Lower lobe of right lung (tissue), 2 donors: ENCODE results near the gene WDR27. TPM values are rescaled to one million over a fixed set of nuclear protein-coding genes. Genes with fewer than 3 reads are reported as not detected.

Experiments
- ATAC-seq, 2 donors: fragments of 200-7000 bp; cut with Tn5 transposase; one replicate each; pipeline ENCODE4 v1.9.1; 2020 to 2022; ENCODE audit warnings: mild to moderate bottlenecking in 2 of 2, moderate library complexity in 2 of 2
- DNase-seq: peaks from one replicate; pipeline ENCODE4 v3.0.0-alpha.2; 2020
- H3K27ac ChIP-seq: fragments of 200-600 bp; one replicate; pipeline ENCODE4 v1.8.0; 2022
- H3K27me3 ChIP-seq: fragments of 200-600 bp; one replicate; pipeline ENCODE4 v1.8.0; 2022; ENCODE audit warnings: low read depth
- H3K36me3 ChIP-seq: fragments of 200-600 bp; one replicate; pipeline ENCODE4 v1.8.0; 2022; ENCODE audit warnings: mild to moderate bottlenecking
- H3K4me1 ChIP-seq: fragments of 200-600 bp; one replicate; pipeline ENCODE4 v1.8.0; 2022
- H3K4me3 ChIP-seq: fragments of 200-600 bp; one replicate; pipeline ENCODE4 v1.8.0; 2022; ENCODE audit warnings: mild to moderate bottlenecking
- H3K9me3 ChIP-seq: fragments of 200-600 bp; one replicate; pipeline ENCODE4 v1.8.0; 2022
- CTCF ChIP-seq: fragments of 200-600 bp; IDR thresholded peaks from one replicate; pipeline ENCODE4 v1.8.0; 2022; ENCODE audit warnings: antibody characterized with exemption, mild to moderate bottlenecking
- intact Hi-C: fragments of 100-400 bp; cut with DNase I; formaldehyde crosslinking; loops from one replicate; pipeline ENCODE4 v1.11.0; 2022
- total RNA-seq: library from RNA; stranded (reverse); fragmentation: NEBNext Ultra II Directional; extraction: Animal tissue kit (Norgen Biotek cat#: 25700); gene quantifications from one replicate; pipeline ENCODE4 v1.2.1, GENCODE V29; 2021
- donor health status: DM: no; HTN: yes; CAD: no; lungs with severe emphysema.

Gene WDR27
- total RNA-seq, 1 donor from 2014 or later: 38.0 TPM

GRCh38 chr6:169457762-169458161 lies 244.1 kb downstream of the WDR27 start:
- no peak for TF ChIP-seq CTCF

GRCh38 chr6:169456840-169457239 lies 245.0 kb downstream of the WDR27 start:
- H3K27me3 ChIP-seq: no peaks in the 10 kb centered on the region
- H3K4me1 ChIP-seq: no peaks in the 10 kb centered on the region
- no peak overlapping the region for H3K4me3 ChIP-seq
- peaks cover 12% of the 10 kb centered on the region for H3K9me3 ChIP-seq
- ATAC-seq: no peak
- H3K27ac ChIP-seq: no peak overlapping the region
- intact Hi-C loops: no loop called here
- no peak for DNase-seq
- no peaks in the 10 kb centered on the region for H3K36me3 ChIP-seq
- no peak for TF ChIP-seq CTCF

More at GRCh38 chr6:169457762-169458161, 244.1 kb downstream of the WDR27 start:
- no peaks in the 10 kb centered on the region for H3K36me3 ChIP-seq
- peaks cover 19% of the 10 kb centered on the region for H3K9me3 ChIP-seq
- no peaks in the 10 kb centered on the region for H3K27me3 ChIP-seq
- H3K4me1 ChIP-seq: no peaks in the 10 kb centered on the region
- no peak overlapping the region for H3K27ac ChIP-seq
- ATAC-seq: no peak
- H3K4me3 ChIP-seq: no peak overlapping the region
- no peak for DNase-seq
- intact Hi-C loops: no loop called here

GRCh38 chr6:169455470-169455869 lies 246.4 kb downstream of the WDR27 start:
- Histone ChIP-seq H3K4me3 (no peak overlapping the region), H3K27ac (no peak overlapping the region), H3K27me3 (no peaks in the 10 kb centered on the region), H3K4me1 (no peaks in the 10 kb centered on the region), H3K9me3 (peaks cover 12% of the 10 kb centered on the region), H3K36me3 (no peaks in the 10 kb centered on the region)
- no peak for TF ChIP-seq CTCF
- DNase-seq (no peak), ATAC-seq (no peak)
- intact Hi-C loops: no loop called here

GRCh38 chr6:169454872-169455204 lies 247.0 kb downstream of the WDR27 start:
- no peak for TF ChIP-seq CTCF
- Histone ChIP-seq H3K27me3 (no peaks in the 10 kb centered on the region), H3K9me3 (peaks cover 11% of the 10 kb centered on the region), H3K36me3 (no peaks in the 10 kb centered on the region), H3K27ac (no peak overlapping the region), H3K4me3 (no peak overlapping the region), H3K4me1 (no peaks in the 10 kb centered on the region)
- DNase-seq (no peak), ATAC-seq (no peak)
- intact Hi-C loops: no loop called here

GRCh38 chr6:169454204-169454871 lies 247.5 kb downstream of the WDR27 start:
- no peak for DNase-seq
- Histone ChIP-seq H3K4me3 (no peak overlapping the region), H3K27me3 (no peaks in the 10 kb centered on the region), H3K4me1 (no peaks in the 10 kb centered on the region), H3K36me3 (no peaks in the 10 kb centered on the region), H3K9me3 (peaks cover 6% of the 10 kb centered on the region), H3K27ac (no peak overlapping the region)
- no peak for TF ChIP-seq CTCF
- intact Hi-C loops: no loop called here
- ATAC-seq: peak; percentile 30 to 53
